Stimulated activated CD8-positive, alpha-beta memory T cell treated with anti-CD3 and anti-CD28 coated beads, Interleukin-4, amount 100 ng/mL, for 1 hour (primary cell): ENCODE measurements around the gene DEK.
"Not testable (repeated sequence)": the region's sequence is repeated elsewhere in the genome, so short reads cannot be mapped to it uniquely, and the experiment has no call there.

Experiments used
- DNase-seq, 2 donors: peaks; one replicate each; pipeline ENCODE4 v3.0.0-alpha.2; 2020; ENCODE audit warnings: low read depth in 2 of 2, low spot score in 1 of 2

DEK gene

GRCh38 chr6:18241208-18242038 is 22.9 kb downstream of the DEK start:
- no peak for DNase-seq

GRCh38 chr6:18240230-18240629 is 24.1 kb downstream of the DEK start:
- no peak for DNase-seq

- DNase-seq, result no peak
These were observed 27.2 kb downstream of the DEK start for GRCh38 chr6:18237167-18237566.

GRCh38 chr6:18235524-18235923 is 28.8 kb downstream of the DEK start:
- DNase-seq, result no peak

- no peak for DNase-seq
These were observed 29.8 kb downstream of the DEK start for GRCh38 chr6:18234564-18234963.

- DNase-seq, result not testable (repeated sequence)
These were observed 30.6 kb downstream of the DEK start for GRCh38 chr6:18233770-18234169.

GRCh38 chr6:18231856-18232255 is 32.5 kb downstream of the DEK start:
- not testable (repeated sequence) for DNase-seq

GRCh38 chr6:18228590-18228989 is 35.7 kb downstream of the DEK start:
- not testable (repeated sequence) for DNase-seq

- DNase-seq, result not testable (repeated sequence)
These were observed 37.2 kb downstream of the DEK start for GRCh38 chr6:18227166-18227565.

GRCh38 chr6:18226451-18227105 is 37.8 kb downstream of the DEK start:
- not testable (repeated sequence) for DNase-seq

- DNase-seq, result no peak
These were observed 43.1 kb downstream of the DEK start for GRCh38 chr6:18221288-18221615.

- no peak for DNase-seq
These were observed 44.7 kb downstream of the DEK start for GRCh38 chr6:18219591-18219990.

GRCh38 chr6:18218233-18218632 is 46.1 kb downstream of the DEK start:
- DNase-seq, result no peak

- no peak for DNase-seq
These were observed 47.9 kb downstream of the DEK start for GRCh38 chr6:18216411-18216810.

- DNase-seq, result no peak
These were observed 48.9 kb downstream of the DEK start for GRCh38 chr6:18215436-18215835.

GRCh38 chr6:18214003-18214402 is 50.3 kb downstream of the DEK start:
- no peak for DNase-seq

GRCh38 chr6:18213439-18213838 is 50.9 kb downstream of the DEK start:
- DNase-seq, result no peak

GRCh38 chr6:18212231-18212630 is 52.1 kb downstream of the DEK start:
- no peak for DNase-seq

- no peak for DNase-seq
These were observed 53.0 kb downstream of the DEK start for GRCh38 chr6:18211338-18211737.

- no peak for DNase-seq
These were observed 53.6 kb downstream of the DEK start for GRCh38 chr6:18210707-18211106.

GRCh38 chr6:18209539-18210197 is 54.7 kb downstream of the DEK start:
- DNase-seq, result no peak

- DNase-seq, result not testable (repeated sequence)
These were observed 55.6 kb downstream of the DEK start for GRCh38 chr6:18208778-18209177.
